Activated CD4-positive, alpha-beta T cell treated with anti-CD3 and anti-CD28 coated beads for 4 hours (primary cell): ENCODE data around the gene KRTAP2-3.

ENCODE experiments used
- DNase-seq, 2 donors: peaks; one replicate each; pipeline ENCODE4 v3.0.0-alpha.2; 2020

The KRTAP2-3 gene

GRCh38 chr17:41026715-41027471 lies 33.0 kb downstream of the KRTAP2-3 start, which contains the start of gene KRTAP1-5:
Gene KRTAP1-5, minus strand, starts transcription at chr17:41027208. Its CDS starts 53 bp downstream, at chr17:41027155.
- no peak for DNase-seq

- DNase-seq = no peak
Measured at GRCh38 chr17:41024697-41025096, 35.2 kb downstream of the KRTAP2-3 start.

DNA sequence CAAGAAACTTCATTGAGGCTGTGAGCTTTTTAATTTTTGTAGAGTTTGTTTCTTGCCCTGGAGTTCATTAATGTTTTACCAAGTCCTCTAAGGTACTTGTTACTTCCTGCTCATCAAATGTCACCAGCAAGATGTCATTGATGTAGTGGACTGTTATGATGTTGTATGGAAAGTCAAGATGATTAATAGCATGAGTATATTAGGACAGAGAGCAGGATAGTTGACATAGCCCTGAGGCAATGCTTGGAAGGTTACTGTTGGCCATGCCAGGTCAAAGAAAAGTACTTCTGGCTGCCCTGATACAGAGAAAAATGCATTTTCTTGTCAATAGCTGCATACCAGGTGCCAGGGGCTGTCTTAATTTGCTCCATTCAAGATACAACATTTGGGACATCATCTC lies 39.6 kb downstream of the KRTAP2-3 start:
- no peak for DNase-seq

GRCh38 chr17:41019415-41019814 lies 40.5 kb downstream of the KRTAP2-3 start:
- DNase-seq = no peak

DNA sequence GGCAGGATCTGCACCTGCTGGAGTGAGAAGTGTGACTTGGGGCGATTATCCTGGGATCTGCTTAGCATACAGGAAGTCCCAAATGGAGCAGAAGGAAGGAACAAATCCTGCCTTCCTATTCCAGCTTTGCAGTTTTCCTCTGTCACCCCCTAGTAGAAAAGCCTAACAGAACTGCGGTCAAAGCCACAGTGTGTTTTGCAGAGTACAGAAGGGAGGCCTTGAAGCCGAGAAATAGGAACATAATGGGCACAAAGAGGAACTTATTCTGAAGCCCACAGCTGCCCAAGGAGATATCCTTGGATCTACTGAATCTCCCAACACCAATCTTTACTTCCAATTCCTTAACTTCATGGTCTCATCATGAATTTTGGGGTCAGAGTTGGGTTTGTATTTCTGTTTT lies 41.4 kb downstream of the KRTAP2-3 start:
- DNase-seq = no peak

DNA sequence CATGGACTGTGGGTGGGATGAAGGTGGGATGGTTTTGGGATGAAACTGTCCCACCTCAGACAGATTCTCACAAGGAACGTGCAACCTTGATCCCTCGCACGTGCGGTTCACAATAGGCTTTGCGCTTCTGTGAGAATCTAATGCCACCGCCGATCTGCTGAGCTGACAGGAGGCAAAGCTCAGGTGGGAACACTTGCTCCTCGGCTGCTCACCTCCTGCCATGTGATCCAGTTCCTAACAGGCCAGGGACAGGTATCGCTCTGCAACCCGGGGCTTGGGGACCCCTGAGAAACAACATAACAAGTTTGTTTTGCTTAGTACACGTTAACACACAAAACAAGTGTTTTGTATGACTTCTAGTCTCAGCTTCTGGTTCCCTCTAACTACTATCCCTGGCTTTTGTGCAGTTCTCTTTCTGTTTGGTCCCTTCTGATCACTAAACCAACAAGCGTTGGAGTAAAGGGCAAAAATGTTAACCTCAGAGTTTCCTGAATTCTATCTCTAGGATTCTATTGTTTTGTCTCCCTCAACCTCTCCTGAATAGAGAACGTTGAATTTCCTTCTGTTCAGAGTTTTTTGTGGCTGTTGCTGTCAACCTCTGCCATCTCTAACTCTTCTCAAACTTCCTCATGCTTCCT lies 43.2 kb downstream of the KRTAP2-3 start:
- DNase-seq = no peak

GRCh38 chr17:41015454-41015853 lies 44.5 kb downstream of the KRTAP2-3 start:
- DNase-seq = no peak

GRCh38 chr17:41013606-41014005 lies 46.3 kb downstream of the KRTAP2-3 start:
- DNase-seq = no peak

GRCh38 chr17:41013181-41013580 lies 46.7 kb downstream of the KRTAP2-3 start:
- no peak for DNase-seq

GRCh38 chr17:41012326-41013120 lies 47.4 kb downstream of the KRTAP2-3 start:
- DNase-seq = no peak

GRCh38 chr17:41010441-41010840 lies 49.5 kb downstream of the KRTAP2-3 start:
- DNase-seq = no peak

GRCh38 chr17:41009936-41010335 lies 50.0 kb downstream of the KRTAP2-3 start:
- DNase-seq = no peak

DNA sequence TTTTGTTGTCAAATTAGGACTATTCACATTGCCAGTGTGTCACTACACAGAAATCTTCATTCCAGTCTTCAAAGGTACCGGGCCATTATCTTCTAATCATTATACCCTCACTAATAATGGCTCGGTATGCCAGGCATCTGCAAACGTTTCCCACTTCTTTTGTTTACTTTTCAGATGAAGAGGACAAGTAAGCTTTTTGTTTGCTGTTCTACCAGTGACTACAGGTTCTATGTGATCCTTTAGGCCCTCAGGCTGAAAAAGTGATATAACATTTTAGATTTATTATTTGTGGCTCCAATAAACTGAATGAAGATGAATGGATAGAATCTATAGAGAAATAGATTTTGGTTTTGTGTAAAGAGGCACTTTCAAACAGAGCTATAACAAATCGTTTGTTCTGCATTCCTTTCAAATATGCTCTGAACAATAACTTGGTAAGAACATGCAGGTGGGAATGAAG lies 50.6 kb downstream of the KRTAP2-3 start:
- no peak for DNase-seq
